Neural cell (in vitro differentiated cells): ENCODE results near the gene TRIM5.

Source experiments
- CTCF ChIP-seq: fragments of 450-650 bp; IDR thresholded peaks from 2 replicates; pipeline ENCODE4 v1.5.1; 2014; ENCODE audit warnings: antibody characterized with exemption, mild to moderate bottlenecking, moderate library complexity; ENCODE audit not compliant: poor library complexity, severe bottlenecking
- EP300 ChIP-seq: fragments of 450-650 bp; conservative IDR thresholded peaks from 2 replicates; pipeline ENCODE4 v1.6.1; 2014; ENCODE audit warnings: antibody characterized with exemption, mild to moderate bottlenecking, moderate library complexity; ENCODE audit not compliant: poor library complexity, severe bottlenecking
- EZH2 ChIP-seq: fragments of 200-600, 300-800 bp; shearing (Covaris generic), sonication (generic); IDR thresholded peaks from 2 replicates; pipeline ENCODE4 v1.6.1; 2014; ENCODE audit warnings: antibody characterized with exemption, low read length, borderline replicate concordance, mild to moderate bottlenecking; ENCODE audit not compliant: insufficient read depth, poor library complexity, severe bottlenecking
- MXI1 ChIP-seq: fragments of 450-650 bp; conservative IDR thresholded peaks from 2 replicates; pipeline ENCODE4 v1.6.1; 2014; ENCODE audit warnings: antibody characterized with exemption, mild to moderate bottlenecking; ENCODE audit not compliant: poor library complexity, severe bottlenecking
- POLR2AphosphoS5 ChIP-seq: IDR thresholded peaks from 2 replicates; pipeline ENCODE4 v1.6.1; 2012
- RAD21 ChIP-seq: fragments of 450-650 bp; conservative IDR thresholded peaks from 2 replicates; pipeline ENCODE4 v1.6.1; 2014; ENCODE audit warnings: antibody characterized with exemption, mild to moderate bottlenecking, moderate library complexity
- SMC3 ChIP-seq: fragments of 450-650 bp; conservative IDR thresholded peaks from 2 replicates; pipeline ENCODE4 v1.6.1; 2014; ENCODE audit warnings: antibody characterized with exemption, mild to moderate bottlenecking, moderate library complexity; ENCODE audit not compliant: poor library complexity
- TAF1 ChIP-seq: IDR thresholded peaks from 2 replicates; pipeline ENCODE4 v1.6.1; 2012; ENCODE audit warnings: low read depth
- TF ChIP-seq, protein P1 (sequence below): IDR thresholded peaks from 2 replicates; pipeline ENCODE4 v1.6.1; 2012; ENCODE audit warnings: borderline replicate concordance

- no peak for TF ChIP-seq CTCF
- TF ChIP-seq TAF1: no peak
- TF ChIP-seq EP300: no peak
- TF ChIP-seq RAD21: no peak
- TF ChIP-seq, protein P1, sequence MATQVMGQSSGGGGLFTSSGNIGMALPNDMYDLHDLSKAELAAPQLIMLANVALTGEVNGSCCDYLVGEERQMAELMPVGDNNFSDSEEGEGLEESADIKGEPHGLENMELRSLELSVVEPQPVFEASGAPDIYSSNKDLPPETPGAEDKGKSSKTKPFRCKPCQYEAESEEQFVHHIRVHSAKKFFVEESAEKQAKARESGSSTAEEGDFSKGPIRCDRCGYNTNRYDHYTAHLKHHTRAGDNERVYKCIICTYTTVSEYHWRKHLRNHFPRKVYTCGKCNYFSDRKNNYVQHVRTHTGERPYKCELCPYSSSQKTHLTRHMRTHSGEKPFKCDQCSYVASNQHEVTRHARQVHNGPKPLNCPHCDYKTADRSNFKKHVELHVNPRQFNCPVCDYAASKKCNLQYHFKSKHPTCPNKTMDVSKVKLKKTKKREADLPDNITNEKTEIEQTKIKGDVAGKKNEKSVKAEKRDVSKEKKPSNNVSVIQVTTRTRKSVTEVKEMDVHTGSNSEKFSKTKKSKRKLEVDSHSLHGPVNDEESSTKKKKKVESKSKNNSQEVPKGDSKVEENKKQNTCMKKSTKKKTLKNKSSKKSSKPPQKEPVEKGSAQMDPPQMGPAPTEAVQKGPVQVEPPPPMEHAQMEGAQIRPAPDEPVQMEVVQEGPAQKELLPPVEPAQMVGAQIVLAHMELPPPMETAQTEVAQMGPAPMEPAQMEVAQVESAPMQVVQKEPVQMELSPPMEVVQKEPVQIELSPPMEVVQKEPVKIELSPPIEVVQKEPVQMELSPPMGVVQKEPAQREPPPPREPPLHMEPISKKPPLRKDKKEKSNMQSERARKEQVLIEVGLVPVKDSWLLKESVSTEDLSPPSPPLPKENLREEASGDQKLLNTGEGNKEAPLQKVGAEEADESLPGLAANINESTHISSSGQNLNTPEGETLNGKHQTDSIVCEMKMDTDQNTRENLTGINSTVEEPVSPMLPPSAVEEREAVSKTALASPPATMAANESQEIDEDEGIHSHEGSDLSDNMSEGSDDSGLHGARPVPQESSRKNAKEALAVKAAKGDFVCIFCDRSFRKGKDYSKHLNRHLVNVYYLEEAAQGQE: no peak
- TF ChIP-seq EZH2: no peak
- TF ChIP-seq MXI1: no peak
- no peak for TF ChIP-seq POLR2AphosphoS5
- no peak for TF ChIP-seq SMC3
Measured at GRCh38 chr11:5646139-5646538, 38.7 kb downstream of the TRIM5 start.
